Stomach smooth muscle (tissue), 2 donors: ENCODE data around the gene DLG2.
"Not testable (repeated sequence)": the region's sequence is repeated elsewhere in the genome, so short reads cannot be mapped to it uniquely, and the experiment has no call there.

Experiments used
- H3K27ac ChIP-seq: one replicate; pipeline ENCODE4 v1.7.0; 2013; ENCODE audit warnings: mild to moderate bottlenecking, low read length, inconsistent platforms
- H3K27me3 ChIP-seq, 2 donors: one replicate each; pipeline ENCODE4 v1.7.0; 2013; ENCODE audit warnings: low read length in 2 of 2; ENCODE audit not compliant: insufficient read depth in 2 of 2, control insufficient read depth in 1 of 2
- H3K36me3 ChIP-seq, 2 donors: one replicate each; pipeline ENCODE4 v1.7.0; 2013; ENCODE audit warnings: low read length in 2 of 2; ENCODE audit not compliant: control insufficient read depth in 2 of 2, insufficient read depth in 2 of 2
- H3K4me1 ChIP-seq: one replicate; pipeline ENCODE4 v1.7.0; 2013; ENCODE audit warnings: low read length; ENCODE audit not compliant: control insufficient read depth, insufficient read depth
- H3K4me3 ChIP-seq, 2 donors: one replicate each; pipeline ENCODE4 v1.7.0; 2013; ENCODE audit warnings: low read length in 2 of 2
- H3K9ac ChIP-seq, 2 donors: one replicate each; pipeline ENCODE4 v1.7.0; 2013; ENCODE audit warnings: low read length in 2 of 2, mild to moderate bottlenecking in 1 of 2
- H3K9me3 ChIP-seq, 2 donors: one replicate each; pipeline ENCODE4 v1.7.0; 2013; ENCODE audit warnings: low read length in 2 of 2; ENCODE audit not compliant: control insufficient read depth in 2 of 2
- donor health status: healthy.
- donor health status: Pancreatic carcinoma.

The DLG2 gene

DNA sequence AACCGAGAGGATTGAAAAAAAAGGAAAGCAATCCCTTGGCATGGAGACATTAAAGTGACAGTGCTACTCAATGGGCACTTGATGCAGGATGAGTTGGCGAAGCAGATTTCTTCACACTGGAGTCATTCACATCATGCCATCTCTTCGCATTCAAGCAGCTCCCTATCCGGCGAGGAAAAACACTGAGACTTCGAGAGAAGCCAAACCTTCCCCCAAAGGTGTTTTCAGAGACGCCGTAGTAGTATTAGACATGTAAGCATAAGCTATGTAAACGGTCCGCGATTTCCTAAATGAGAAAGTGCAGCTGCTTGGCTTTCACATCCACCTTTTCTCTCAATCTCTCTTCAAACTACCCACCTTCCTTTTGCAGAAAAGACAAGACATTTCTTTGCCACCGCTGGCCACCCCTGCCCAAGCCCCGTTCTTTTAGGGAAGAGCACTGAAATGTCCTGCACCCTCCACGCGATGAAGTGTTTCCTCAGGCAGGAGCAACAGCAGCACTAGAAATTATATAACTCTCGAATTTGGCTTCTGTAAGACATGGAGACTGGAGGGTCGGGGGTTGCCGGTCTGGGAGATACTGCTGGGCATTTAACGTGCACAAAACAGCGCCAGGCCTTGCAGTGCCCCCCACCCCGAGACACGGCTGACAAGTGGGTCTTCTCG is at the start of gene DLG2:
Gene DLG2 (minus strand): TSS at position 13 of the 666 bp plus-strand sequence.
- peak within 1 kb of the TSS; percentile 84 to 85 for H3K4me3 ChIP-seq
- no peaks in the 10 kb centered on the region for H3K36me3 ChIP-seq
- peak within 1 kb of the TSS; percentile 90 for H3K9ac ChIP-seq
- no peaks in the 10 kb centered on the region for H3K27me3 ChIP-seq
- peaks cover 4% of the 10 kb centered on the region for H3K4me1 ChIP-seq
- H3K27ac ChIP-seq, result peak within 1 kb of the TSS; percentile 89
- no peaks in the 10 kb centered on the region for H3K9me3 ChIP-seq

- peaks cover 0 to 2% of the 10 kb centered on the region in 2 donors for H3K9me3 ChIP-seq
- no peak overlapping the region for H3K27ac ChIP-seq
- H3K9ac ChIP-seq, result no peak overlapping the region
- H3K4me3 ChIP-seq, result no peak overlapping the region
- H3K4me1 ChIP-seq, result no peaks in the 10 kb centered on the region
- no peaks in the 10 kb centered on the region for H3K27me3 ChIP-seq
- no peaks in the 10 kb centered on the region for H3K36me3 ChIP-seq
Observed at GRCh38 chr11:85673393-85673792, 46.2 kb upstream of the DLG2 start.

- peaks cover 0 to 2% of the 10 kb centered on the region in 2 donors for H3K9me3 ChIP-seq
- no peaks in the 10 kb centered on the region for H3K36me3 ChIP-seq
Observed at GRCh38 chr11:85672105-85672902, 45.2 kb upstream of the DLG2 start.

DNA sequence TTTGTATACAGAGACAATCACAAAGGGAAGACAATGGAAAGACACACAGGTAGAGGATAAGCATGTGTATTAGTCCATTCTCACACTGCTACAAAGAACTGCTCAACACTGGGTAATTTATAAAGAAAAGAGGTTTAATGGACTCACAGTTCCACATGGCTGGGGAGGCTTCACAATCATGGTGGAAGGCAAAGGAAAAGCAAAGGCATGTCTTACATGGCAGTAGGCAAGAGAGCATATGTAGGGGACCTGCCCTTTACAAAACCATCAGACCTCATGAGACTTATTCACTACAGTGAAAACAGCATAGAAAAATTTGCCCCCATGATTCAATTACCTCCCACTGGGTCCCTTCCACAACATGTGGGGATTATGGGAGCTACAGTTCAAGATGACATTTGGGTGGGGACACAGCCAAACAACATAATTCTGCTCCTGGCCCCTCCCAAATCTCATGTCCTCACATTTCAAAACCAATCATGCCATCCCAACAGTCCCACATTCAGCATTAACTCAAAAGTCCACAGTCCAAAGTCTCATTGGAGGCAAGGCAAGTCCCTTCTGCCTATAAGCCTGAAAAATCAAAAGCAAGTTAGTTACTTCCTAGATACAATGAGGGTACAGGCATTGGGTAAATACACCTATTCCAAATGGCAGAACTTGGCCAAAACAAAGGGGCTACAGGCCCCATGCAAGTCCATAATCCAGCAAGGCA is 44.0 kb upstream of the DLG2 start:
- H3K27me3 ChIP-seq, H3K9me3 ChIP-seq, H3K36me3 ChIP-seq, H3K4me3 ChIP-seq, H3K27ac ChIP-seq, H3K9ac ChIP-seq, H3K4me1 ChIP-seq: not testable (repeated sequence)

More at GRCh38 chr11:85672105-85672902, 45.2 kb upstream of the DLG2 start:
- Histone ChIP-seq H3K4me3 (no peak overlapping the region), H3K9ac (no peak overlapping the region), H3K27me3 (no peaks in the 10 kb centered on the region), H3K27ac (no peak overlapping the region), H3K4me1 (no peaks in the 10 kb centered on the region)

DNA sequence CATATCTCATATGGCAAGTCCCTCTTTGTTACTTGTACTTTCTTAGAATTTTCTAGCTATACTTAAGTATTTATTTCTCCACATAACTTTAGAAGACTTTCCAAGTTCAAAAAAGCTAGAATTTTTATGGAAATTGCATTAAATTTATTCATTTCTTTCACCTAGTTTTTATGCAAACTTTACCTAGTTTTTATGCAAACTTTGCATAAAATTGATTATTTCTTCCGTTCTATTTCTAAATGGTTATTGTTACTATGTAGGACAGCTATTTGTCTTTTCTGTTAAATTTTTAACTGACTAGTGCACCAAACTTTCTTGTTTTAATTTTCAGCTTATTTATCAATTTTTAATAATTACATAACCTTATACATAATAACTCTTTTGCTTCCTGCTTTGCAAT is 41.0 kb upstream of the DLG2 start:
- no peaks in the 10 kb centered on the region for H3K9me3 ChIP-seq
- H3K27me3 ChIP-seq, result no peaks in the 10 kb centered on the region
- no peak overlapping the region for H3K9ac ChIP-seq
- H3K27ac ChIP-seq, result no peak overlapping the region
- H3K4me3 ChIP-seq, result no peak overlapping the region
- H3K4me1 ChIP-seq, result no peaks in the 10 kb centered on the region
- H3K36me3 ChIP-seq, result no peaks in the 10 kb centered on the region

DNA sequence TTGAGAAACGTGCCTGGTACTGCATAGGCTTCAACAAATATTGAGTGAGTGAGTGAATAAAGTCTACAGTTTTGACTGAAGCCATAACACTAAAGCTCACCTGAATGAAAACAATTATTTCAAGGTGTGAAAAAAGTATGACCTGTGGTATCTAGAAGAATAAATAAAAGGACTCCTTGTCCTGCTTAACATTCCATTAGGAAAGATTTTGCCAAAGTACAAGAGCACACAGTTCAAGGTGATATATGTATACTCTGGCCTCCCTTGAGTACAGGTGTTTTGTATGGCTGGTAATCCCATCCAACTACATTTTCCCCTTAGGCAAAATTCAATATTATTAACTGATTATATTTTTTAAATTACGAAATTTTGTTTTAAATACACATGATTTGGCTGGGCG is 39.5 kb upstream of the DLG2 start:
- no peak overlapping the region for H3K4me3 ChIP-seq
- H3K27ac ChIP-seq, result no peak overlapping the region
- H3K27me3 ChIP-seq, result no peaks in the 10 kb centered on the region
- no peak overlapping the region for H3K9ac ChIP-seq
- no peaks in the 10 kb centered on the region for H3K9me3 ChIP-seq
- H3K36me3 ChIP-seq, result no peaks in the 10 kb centered on the region
- H3K4me1 ChIP-seq, result no peaks in the 10 kb centered on the region

DNA sequence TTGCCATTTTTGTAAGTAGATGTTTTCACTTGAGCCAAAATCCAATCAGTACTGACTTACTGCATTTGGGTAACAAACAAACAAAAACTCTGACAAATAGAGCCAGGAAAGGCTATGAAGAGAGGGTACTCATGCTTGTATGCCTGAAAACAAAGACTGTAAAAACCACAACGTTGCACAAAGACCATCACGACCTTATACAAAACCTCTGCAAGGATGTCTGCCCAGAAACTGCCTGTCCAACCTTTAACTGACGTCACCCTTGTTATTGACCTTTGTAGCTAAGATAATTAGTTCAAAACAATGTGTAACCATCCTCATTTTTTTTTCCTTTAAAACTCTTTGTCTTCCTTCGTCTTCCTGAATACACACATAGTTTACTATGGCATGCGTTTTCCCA is 38.6 kb upstream of the DLG2 start:
- Histone ChIP-seq H3K27me3 (no peaks in the 10 kb centered on the region), H3K36me3 (no peaks in the 10 kb centered on the region), H3K9me3 (no peaks in the 10 kb centered on the region), H3K4me1 (no peaks in the 10 kb centered on the region), H3K4me3 (no peak overlapping the region), H3K27ac (no peak overlapping the region), H3K9ac (no peak overlapping the region)

GRCh38 chr11:85664615-85665481 is 37.7 kb upstream of the DLG2 start, which contains the start of gene CREBZF:
Gene CREBZF, minus strand, starts transcription at chr11:85665129. Its CDS starts 254 bp downstream, at chr11:85664875.
- Histone ChIP-seq H3K9ac (peak within 1 kb of the TSS; percentile 97 to 98), H3K36me3 (peaks cover 0 to 5% of the 10 kb centered on the region in 2 donors), H3K27me3 (no peaks in the 10 kb centered on the region), H3K4me1 (no peaks in the 10 kb centered on the region), H3K4me3 (peak within 1 kb of the TSS; percentile 91 to 92), H3K9me3 (no peaks in the 10 kb centered on the region), H3K27ac (peak within 1 kb of the TSS; percentile 96)

DNA sequence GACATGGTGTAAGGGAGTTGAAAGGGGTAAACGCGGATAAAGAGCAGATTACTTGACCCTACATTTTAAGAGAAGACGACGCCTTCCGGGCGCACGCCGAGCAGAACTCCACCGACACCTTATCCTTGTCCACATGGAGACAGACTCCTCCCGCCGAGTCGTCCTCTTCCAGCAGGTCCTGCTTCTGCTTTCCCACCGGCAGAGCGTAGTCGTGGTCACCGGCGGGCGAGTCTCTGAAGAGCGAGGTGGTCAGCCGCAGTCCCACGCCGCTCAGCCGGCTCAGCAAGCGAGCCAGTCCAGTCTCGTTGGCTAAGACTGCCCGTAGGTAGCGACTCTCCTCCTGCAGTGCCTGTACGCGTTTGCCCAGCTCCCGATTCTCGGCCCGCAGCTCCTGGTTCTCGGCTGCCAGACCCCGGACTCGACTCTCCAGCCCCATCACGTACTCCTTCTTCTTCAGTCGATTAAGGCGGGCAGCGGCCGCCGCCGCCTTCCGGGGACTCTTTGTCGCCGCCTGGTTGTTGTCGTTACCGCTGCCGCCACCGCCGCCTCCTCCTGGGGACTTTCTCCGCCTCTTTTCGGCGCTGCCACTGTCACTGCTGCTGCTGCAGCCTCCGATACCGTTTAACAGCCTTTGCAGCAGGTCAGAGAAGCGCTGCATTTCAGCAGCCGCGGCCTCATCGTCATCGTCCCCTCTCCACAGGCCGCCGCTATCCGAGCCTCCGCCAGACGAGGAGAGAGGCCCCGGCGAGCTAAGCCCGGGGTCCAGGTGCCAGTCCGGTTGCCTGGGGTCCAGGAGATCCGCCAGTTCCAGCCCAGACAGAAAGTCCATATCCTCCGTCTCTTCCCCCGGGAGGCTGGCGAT is 36.8 kb upstream of the DLG2 start:
- H3K9ac ChIP-seq, result peak overlapping the region; percentile 97 to 98

More for the DNA sequence above, 36.8 kb upstream of the DLG2 start:
- H3K4me3 ChIP-seq, result peak overlapping the region; percentile 91 to 92
- no peaks in the 10 kb centered on the region for H3K9me3 ChIP-seq
- H3K27me3 ChIP-seq, result no peaks in the 10 kb centered on the region
- peaks cover 5% of the 10 kb centered on the region for H3K4me1 ChIP-seq
- peaks cover 0 to 5% of the 10 kb centered on the region in 2 donors for H3K36me3 ChIP-seq
- H3K27ac ChIP-seq, result peak overlapping the region; percentile 96
